OCI-LY1 (cell line): Measurements from ENCODE around the gene MAP3K3.

ENCODE experiments used
- CTCF ChIP-seq: fragments of 200-600 bp; sonication (generic), shearing (Covaris generic); IDR thresholded peaks from 2 replicates; pipeline ENCODE4 v1.5.1; 2017; ENCODE audit warnings: mild to moderate bottlenecking, antibody characterized with exemption, low read length, moderate library complexity, mixed read lengths
- EZH2 ChIP-seq: fragments of 200-600 bp; sonication (generic), shearing (Covaris generic); IDR thresholded peaks from 2 replicates; pipeline ENCODE4 v1.8.0; 2017; ENCODE audit warnings: borderline replicate concordance, mixed run types, mild to moderate bottlenecking, antibody characterized with exemption, low read length, moderate library complexity, mixed read lengths

GRCh38 chr17:63707151-63707550 lies 84.9 kb downstream of the MAP3K3 start:
- TF ChIP-seq CTCF = no peak
- TF ChIP-seq EZH2 = no peak
